ENCODE measurements around the gene ARHGEF10L.

The ARHGEF10L gene

DNA sequence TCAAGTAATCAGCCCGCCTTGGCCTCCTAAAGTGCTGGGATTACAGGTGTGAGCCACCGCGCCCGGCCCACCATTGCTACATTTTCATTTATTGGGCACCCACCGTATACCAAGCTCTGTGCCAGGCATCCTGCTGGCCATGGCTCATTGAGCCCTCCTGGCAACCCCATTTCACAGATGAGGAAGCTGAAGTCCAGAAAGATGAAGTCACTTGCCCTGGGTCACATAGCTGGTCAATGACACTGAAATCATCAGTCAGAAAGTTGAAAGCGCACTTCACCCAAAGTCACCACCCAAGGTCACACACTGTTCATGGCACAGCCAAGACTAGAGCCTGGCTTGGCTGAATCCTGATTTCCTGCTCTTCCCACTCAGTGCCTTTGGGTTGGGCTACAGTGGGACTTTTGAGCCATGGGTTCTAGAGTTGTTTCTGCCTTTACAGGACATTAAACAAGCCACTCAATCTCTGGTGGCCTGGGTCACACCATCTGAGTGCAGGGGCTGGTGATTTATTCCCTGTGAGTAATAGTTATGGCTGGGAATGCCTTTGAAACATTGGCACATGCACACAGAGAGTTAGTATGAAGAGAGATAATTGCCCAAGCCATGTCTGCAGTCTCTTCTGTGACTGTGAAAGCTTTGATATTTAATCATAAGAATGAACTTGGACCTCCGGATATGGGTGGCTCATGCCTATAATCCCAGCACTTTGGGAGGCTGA, 16.0 kb upstream of the ARHGEF10L start:
- FAIRE-seq: no peak
- DNase-seq (ENCODE audit: low spot score): no peak

DNA sequence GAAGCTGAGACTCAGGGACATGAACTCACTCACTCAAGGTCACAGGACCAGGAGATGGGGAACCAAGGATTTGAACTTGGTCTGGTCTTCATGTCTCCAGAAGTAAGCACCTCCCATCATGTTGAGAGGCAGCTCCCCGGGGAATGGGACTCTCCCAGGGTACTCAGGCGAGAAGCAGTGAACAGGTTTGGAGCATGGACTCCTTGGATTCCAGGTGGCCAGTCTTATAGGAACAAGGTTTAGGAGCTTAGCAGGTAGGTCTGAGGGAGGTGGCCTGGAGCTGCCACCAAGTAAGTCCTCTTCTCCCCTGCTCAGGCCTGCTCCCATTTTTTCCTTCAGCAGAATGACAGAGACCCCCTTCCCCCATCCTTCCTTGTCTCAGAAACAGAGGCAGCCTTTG, 14.9 kb upstream of the ARHGEF10L start:
- FAIRE-seq: no peak
- no peak for DNase-seq (ENCODE audit: low spot score)

DNA sequence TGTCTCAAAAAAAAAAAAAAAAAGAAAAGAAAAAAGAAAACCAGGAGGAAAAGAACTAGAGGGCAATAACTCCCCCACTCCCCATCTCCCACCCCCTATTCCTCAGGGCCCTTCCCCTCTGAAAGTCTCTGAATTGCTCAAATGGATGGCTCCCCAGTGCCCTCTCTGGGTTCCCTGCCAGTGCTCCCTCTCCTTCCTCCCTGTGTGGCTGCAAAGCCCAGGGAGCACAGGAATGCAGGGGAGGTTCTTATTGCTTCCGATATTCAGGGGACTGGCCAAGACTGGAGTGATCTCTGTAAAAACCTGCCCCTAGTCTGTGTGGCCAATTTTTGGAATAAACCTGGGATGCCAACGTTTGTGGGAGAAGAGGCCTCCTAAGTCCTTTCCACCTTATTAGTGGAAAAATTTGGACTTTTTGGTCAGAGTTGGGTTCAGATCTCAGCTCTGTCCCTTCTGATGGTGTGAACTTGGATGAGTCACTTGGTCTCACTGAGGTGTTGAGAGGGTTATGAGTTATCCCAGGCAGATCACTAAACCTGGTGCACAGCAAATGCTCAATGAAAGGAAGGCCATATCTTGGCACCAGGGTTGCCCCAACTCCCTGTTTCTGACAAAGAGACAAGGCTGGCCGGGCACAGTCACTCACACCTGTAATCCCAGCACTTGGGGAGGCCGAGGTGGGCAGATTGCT, 13.4 kb upstream of the ARHGEF10L start:
- no peak for DNase-seq (ENCODE audit: low spot score)
- FAIRE-seq: no peak

DNA sequence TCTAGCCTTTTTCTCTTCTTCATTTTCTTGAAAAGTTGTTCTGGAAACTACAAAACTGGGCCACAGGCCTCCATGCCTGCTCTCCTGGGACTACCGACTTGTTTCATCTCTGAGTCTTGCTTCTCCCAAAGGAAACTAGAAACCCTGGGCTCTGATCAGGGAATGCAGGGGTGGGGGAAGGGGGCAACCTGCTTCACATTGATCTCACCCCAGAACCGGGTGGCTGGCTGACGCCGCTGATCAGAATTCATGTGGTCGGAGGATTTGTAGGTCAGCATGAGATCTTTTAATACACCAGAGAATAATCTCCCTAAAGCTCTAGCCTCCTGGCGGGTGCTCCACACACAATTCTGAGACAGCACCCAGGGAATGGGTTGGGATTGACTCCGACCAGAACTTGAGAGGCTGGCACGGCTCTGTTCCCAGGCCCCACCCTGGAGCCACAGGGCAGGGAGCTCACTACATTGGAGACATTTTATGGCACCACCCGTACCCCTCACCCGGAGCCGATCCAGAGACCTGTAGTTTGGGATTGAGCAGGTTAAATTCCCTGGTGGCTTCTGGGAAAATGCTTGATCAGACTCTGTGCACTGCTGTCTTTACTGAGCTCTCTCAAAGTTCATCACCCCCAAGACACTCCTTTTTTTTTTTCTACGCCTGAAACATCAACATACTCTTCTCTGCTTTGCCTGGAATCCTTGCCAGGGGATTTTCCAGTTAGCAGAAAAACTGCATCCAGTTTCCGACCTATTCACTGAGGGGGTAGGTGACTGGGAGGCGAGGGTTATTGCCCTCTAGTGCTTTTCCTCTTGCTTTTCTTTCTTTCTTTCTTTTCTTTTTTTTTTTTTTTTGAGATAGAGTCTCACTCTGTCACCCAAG, 12.2 kb upstream of the ARHGEF10L start:
- DNase-seq (ENCODE audit: low spot score): no peak
- no peak for FAIRE-seq

DNA sequence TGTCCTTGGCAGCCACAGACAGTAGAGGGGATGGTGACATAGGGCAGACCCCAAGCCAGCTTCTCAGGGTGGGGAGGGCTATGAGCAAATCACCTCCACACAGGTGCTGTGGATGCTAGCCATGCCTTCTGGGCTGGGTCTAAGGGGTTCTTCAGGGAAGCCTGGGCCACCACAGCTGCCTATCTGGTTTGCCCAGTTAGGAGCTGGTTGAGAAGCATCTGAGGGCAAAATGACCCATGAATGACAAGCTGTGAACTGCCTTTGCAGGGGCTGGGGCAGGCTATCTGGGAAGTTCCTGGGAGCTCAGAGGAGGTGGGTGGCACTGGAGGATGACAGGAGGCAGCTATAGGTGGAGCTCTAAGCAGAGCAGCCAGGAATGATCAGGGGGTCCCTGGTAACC, 10.1 kb upstream of the ARHGEF10L start:
- DNase-seq (ENCODE audit: low spot score): no peak
- no peak for FAIRE-seq

DNA sequence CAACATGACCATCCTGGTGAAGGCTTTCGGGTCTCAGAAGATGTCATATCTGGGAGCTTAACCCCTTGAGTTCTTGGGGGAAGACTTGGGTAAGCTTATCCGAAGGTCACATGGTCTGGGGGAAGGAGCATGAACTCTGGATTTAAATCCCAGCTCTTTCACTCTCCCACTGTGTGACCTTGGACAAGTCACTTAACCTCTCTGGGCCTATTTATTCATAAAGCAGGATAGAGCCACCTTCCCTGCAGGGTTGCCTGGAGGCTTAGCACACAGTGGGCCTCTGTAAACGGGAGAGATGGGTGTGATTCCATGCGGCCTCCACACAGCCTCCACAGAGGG, 8.2 kb upstream of the ARHGEF10L start:
- FAIRE-seq (no peak), DNase-seq (ENCODE audit: low spot score) (no peak)

DNA sequence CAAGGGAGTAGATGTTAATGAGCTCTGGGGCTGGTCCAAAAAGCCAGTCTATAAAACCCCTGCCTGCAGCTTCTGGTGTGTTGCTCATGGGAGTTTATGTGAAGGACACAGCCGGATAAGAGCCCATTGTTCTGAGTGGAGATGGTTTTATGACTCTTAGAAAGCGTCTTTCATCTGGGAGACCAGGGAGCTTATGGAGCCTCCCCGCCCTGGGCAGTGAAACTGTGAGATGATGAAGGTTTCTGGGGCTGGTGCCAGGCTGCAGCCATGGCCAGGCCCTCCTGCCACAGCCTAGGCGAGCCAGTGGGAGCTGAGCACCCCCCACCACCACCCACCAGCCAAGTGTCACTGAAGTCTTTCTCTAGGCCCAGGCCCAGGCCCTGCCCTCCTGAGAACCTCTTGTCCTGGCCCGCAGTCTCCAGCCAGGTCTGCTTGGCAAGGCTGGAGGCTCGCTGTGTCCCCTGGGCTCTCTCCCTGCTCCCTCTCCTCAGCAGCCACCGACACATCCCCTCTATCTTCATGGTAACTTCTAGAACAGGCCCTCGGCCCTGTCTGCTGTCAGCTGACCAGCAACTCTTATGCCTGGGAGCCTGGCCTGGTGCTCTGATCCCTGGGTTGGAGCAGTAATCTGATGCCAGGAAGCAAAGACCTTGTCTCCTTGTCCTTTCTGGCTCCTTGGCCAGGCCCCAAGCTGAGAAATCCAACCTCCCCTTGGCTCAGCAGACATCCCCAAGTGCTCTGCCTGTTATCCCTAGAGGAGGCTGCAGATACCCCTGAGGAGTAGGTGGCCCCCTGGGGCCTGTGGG, 7.6 kb upstream of the ARHGEF10L start:
- DNase-seq (ENCODE audit: low spot score) (no peak), FAIRE-seq (no peak)

DNA sequence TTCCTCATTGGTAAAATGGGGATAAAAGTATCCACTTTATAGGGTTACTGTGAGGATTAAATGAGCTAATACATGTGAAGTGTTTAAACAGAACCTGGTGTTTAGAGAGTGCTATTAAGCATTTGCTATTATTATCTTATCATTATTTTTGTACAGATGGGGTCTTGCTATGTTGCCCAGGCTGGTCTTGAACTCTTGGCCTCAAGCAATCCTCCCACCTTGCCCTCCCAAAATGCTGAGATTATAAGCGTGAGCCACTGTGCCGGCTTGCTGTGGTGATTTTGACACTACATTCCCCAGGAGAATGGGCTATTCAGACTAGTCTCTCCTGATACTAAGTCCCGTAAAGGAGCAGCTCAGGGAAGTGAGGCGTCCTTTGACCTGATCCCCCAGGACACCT, 6.3 kb upstream of the ARHGEF10L start:
- DNase-seq (ENCODE audit: low spot score) (no peak), FAIRE-seq (no peak)

DNA sequence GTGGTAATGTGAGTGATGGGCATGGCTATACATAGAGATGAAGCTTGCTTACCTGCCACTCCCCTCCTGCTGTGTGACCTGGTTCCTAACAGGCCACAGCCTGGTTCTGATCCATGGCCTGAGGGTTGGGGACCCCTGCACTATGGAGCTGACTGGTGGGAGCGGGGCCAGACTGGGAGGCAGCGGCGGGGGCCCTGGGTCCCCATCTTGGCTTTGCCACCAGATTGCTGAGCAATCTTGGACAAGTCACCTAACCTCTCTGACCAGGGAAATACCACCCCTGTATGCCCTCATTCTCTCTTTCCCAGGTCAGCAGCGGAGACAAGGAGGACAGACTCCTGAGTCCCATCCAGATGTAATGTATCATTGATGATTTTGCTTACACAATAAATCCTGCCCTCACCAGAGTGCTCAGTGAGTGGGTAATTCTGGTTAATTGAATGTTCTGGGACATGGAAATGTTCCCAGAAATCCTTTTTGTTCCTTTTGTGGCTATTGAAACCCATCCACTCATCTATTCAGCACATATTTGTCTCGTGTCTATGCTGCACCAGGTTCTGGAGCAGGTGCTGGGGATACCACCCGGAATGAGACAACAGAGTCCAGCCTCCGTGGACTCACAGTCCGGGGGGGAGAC, 4.1 kb upstream of the ARHGEF10L start:
- FAIRE-seq: no peak
- DNase-seq (ENCODE audit: low spot score): no peak

DNA sequence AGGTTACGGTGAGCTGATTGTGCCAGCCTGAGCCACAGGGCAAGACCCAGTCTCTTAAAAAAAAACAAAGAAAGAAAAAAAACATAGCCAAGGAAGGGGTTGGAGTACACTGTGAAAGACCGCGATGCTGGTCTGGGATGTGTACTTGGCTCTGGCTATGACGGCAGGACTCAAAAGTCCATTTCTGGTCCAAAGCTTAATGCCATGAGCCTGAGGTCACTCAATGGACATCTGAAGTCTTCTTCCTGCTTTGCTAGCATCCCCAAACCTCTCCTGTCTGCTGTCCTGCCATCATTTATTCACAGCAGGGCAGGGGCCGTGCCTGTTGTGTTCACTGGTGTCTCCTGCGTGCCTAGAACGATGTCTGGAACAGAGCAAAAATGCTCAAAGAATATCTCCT, 1.5 kb upstream of the ARHGEF10L start:
- DNase-seq (ENCODE audit: low spot score) (no peak), FAIRE-seq (no peak)

DNA sequence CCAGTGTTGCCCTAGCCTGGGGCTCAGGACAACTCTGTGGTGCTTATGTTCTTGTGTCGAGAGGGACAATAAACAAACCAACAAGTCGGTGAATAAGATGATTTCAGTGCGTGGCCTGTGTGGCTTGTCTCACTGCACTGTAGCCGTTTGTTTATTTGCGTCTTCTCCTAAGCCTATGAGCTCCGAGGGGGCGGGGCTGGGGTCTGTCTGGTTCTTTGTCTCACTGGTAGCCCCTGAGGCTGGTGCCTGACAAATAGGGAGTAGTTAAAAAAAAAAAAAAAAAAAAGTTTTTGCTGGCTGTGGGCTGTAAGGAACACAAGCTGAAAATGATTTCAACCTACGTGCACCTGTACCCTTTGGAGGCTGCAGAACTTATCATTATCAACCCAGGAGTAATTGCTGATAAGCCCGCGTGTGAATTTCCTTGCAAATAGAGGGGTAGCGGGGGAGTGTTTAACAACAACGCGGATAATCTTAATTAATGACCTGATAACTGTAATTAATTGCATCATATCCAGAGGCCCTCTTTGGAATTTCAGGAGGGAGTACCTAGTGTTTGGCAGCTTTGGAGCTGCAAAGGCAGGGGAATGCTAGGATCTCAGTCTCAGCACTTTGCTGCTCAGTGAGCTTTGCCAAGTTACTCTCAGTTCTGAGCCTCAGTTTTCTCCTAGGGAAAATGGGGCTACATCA, 925 bp upstream of the ARHGEF10L start:
- DNase-seq (ENCODE audit: low spot score) (no peak), FAIRE-seq (no peak)

DNA sequence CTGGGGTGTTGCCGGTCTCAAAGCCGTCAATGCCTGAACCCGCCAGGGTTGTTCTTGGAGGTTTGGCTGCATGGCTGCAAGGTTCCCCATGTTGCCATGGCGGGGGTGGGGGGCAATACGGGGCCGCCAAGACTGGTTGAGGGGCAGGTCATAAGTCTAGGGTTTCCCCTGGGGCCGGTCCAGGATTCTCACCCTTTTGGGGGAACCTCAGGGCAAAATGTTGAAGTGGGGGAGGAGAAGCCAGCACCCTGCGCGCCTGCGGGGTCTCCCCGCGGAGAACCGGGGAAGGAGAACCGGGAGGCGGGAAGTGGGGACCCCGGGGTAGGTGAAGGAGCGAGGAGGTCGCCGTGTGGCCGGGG, 401 bp upstream of the ARHGEF10L start:
- FAIRE-seq: no peak
- DNase-seq (ENCODE audit: low spot score): no peak

DNA sequence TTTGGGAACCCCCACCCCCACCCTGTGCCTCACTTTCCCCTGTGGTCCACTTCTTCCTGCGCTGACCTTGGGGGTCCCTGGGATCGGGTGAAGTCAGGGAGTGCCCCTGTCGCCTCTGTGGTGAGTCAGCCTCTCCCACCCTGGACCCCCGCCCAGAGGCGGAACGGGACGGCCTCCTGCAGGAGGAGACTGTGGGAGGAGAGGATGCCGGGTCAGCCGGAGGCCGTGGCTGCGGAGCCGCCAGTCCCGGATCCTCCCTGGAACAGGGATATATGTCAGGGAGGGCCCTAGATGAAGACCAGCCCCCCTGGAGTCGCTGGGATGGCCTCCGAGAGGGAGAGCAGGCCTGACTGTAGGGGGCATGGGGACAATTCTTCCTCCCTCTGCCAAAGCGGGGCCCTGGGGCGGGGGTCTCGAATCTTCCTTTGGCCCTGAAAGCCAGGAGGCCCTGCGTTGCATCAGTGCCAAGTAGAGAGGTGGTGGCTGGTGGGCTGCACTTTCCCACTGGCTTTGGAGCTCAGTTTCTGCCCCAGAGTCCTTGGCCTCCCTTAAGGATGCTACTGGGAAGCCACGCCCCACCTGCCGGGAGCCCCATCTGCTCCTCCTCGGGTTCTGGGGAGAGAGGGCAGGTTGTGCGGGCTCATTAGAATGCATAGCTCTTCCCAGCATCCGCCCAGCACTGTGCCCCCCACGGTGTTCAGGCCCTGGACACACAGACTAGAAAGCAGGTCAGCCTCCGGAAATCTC, 930 bp downstream of the ARHGEF10L start:
- FAIRE-seq (no peak), DNase-seq (ENCODE audit: low spot score) (peak; percentile 61)

DNA sequence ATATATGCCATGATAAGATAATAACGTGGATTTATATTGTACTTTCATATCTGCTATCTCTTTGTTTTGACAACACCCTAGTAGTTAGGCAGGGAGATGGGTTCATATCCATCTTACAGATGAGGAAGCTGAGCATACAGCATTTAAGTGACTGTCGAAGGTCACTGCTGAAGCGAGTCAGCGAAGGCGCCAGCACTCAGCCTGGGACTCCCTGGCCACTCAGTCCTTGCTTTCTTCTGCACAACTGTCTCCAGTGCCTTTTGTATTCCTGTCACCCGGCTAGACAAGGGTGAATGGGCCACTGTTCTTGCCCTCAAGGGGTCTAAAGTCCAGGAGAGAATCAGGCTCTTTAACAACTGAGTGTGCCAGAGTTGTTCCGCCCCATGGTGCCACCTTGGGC, 3.1 kb downstream of the ARHGEF10L start:
- DNase-seq (ENCODE audit: low spot score): no peak
- FAIRE-seq: no peak

DNA sequence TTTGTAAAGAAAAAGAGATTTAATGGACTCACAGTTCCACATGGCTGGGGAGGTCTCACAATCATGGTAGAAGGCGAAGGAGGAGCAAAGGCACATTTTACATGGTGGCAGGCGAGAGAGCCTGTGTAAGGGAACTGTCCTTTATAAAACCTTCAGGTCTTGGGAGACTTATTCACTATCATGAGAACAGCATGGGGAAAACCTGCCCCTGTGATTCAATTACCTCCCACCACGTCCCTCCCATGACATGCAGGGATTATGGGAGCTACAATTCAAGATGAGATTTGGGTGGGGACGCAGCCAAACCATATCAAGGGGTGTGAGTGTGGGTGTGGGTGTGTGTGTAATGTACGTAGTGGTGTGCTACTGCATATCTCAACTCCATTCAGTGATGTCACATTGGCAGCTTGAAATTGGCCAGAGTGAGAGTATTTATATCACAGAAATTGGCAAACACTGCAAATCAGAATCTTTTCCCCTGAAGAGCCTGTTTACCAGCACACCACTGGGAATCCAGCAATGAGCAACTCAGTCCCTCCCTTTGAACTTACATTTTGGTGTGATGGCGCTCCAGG, 5.4 kb downstream of the ARHGEF10L start:
- FAIRE-seq (no peak), DNase-seq (ENCODE audit: low spot score) (no peak)

DNA sequence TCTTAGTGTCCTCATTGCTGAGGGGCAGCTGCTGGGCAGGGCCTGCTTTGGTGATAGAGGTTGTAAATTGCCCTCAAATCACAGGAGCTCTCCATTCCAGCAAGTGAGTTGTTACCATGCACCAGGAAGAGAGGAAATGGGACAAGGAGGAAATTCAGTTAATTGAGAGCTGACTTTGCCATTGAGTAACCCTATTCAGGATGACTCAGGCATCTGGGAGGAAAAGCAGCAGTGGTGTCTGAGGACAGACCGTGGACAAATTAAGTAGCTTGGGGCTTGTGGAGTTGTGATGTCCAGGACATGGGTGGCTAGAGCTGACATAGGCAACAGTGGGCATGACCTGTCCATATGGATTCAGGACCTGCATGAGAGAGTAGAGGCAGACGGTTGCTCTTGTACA, 5.9 kb downstream of the ARHGEF10L start:
- DNase-seq (ENCODE audit: low spot score) (no peak), FAIRE-seq (no peak)

DNA sequence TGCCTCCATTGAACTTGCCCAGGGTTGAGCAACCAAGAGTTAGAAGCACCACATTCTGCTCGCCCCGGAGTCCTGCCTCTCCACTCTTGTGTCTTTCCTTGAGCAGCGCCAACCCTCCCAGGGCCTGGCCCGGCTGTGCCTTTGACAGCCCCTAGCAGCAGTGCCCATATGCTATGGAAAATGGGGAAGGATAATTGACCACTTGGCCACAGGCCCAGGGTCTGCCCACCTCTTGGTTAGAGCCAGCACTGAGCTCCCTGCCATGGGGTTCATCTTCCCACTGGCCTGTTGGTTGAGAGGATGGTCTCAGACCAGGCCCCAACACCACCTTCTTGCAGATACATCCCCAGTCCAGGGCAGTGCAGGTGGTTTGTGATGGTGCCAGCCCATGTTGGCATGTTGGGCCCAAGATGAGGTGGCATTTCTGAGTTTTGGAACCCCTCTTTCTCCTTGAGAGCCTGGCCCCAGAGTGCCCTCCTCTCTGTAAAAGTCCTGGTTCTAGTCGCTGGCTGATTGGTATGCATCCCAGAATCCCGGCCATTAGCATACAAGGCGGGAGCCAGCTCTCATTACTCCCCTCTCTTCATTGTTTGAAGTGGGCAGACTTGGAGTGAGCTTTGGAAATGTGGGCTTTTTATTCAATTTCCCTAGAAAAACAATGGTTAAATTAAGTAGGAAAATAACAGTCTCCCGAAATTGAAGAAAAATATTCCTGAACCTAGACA, 7.6 kb downstream of the ARHGEF10L start:
- FAIRE-seq: no peak
- DNase-seq (ENCODE audit: low spot score): no peak

DNA sequence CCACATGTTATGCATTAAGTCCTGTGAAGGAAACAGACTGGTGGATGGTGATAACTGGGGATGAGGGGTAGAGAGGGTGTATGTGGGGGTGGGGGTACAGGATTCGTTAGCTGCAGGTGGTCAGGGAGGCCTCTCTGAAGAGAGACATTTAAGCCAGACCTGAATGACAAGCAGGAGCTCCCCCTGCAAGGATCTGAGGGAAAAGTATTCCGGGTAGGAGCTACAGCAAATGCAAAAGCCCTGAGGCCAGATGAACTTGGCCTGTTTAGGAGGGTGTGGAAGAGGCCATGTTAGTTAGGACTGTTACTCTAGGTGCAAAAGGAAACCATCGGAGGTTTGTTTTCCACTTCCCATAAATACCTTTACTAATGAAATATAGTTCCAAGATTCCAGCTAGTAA, 9.9 kb downstream of the ARHGEF10L start:
- DNase-seq (ENCODE audit: low spot score): no peak
- no peak for FAIRE-seq

Measured in urothelium cell line (cell line).